ENCODE data around the gene CLIP1. TPM values are rescaled to one million over a fixed set of nuclear protein-coding genes. Genes with fewer than 3 reads are reported as not detected.
A peak's percentile ranks its signal among the peaks of the same experiment; 100 is the strongest.

The CLIP1 gene
- total RNA-seq, 1 donor: 103 TPM

GRCh38 chr12:122311696-122312095 is 110.8 kb downstream of the CLIP1 start:
- H3K27me3 ChIP-seq (ENCODE audit: insufficient read depth, low read length): no peaks in the 10 kb centered on the region
- H4K20me1 ChIP-seq (ENCODE audit: insufficient read depth, low read length): peaks cover 7% of the 10 kb centered on the region
- peaks cover 18% of the 10 kb centered on the region for H3K4me1 ChIP-seq (ENCODE audit: insufficient read depth, low read length)
- no peak overlapping the region for H2AFZ ChIP-seq (ENCODE audit: low read length)
- H3K4me3 ChIP-seq (ENCODE audit: insufficient read depth, low read length): no peak overlapping the region
- TF ChIP-seq, protein P1, sequence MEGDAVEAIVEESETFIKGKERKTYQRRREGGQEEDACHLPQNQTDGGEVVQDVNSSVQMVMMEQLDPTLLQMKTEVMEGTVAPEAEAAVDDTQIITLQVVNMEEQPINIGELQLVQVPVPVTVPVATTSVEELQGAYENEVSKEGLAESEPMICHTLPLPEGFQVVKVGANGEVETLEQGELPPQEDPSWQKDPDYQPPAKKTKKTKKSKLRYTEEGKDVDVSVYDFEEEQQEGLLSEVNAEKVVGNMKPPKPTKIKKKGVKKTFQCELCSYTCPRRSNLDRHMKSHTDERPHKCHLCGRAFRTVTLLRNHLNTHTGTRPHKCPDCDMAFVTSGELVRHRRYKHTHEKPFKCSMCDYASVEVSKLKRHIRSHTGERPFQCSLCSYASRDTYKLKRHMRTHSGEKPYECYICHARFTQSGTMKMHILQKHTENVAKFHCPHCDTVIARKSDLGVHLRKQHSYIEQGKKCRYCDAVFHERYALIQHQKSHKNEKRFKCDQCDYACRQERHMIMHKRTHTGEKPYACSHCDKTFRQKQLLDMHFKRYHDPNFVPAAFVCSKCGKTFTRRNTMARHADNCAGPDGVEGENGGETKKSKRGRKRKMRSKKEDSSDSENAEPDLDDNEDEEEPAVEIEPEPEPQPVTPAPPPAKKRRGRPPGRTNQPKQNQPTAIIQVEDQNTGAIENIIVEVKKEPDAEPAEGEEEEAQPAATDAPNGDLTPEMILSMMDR (IDR thresholded peaks at IDR 0.05; ENCODE audit: extremely low read depth, low read depth, low read length): no peak
- no peak overlapping the region for H3K4me2 ChIP-seq (ENCODE audit: insufficient read depth, low read length)
- no peaks in the 10 kb centered on the region for H3K9me3 ChIP-seq (ENCODE audit: low read depth, low read length)
- H3K27ac ChIP-seq (ENCODE audit: low read depth, low read length): no peak overlapping the region
- DNase-seq (ENCODE audit: insufficient read length, low spot score, missing footprints): no peak
- H3K79me2 ChIP-seq (ENCODE audit: insufficient read depth, low read length): no peaks in the 10 kb centered on the region
- H3K36me3 ChIP-seq (ENCODE audit: insufficient read depth, low read length): peaks cover 35% of the 10 kb centered on the region

GRCh38 chr12:122310626-122311333 is 111.7 kb downstream of the CLIP1 start:
- H3K4me3 ChIP-seq (ENCODE audit: insufficient read depth, low read length): no peak overlapping the region
- H3K4me1 ChIP-seq (ENCODE audit: insufficient read depth, low read length): peaks cover 18% of the 10 kb centered on the region
- H2AFZ ChIP-seq (ENCODE audit: low read length): no peak overlapping the region
- H3K79me2 ChIP-seq (ENCODE audit: insufficient read depth, low read length): no peaks in the 10 kb centered on the region
- H3K27me3 ChIP-seq (ENCODE audit: insufficient read depth, low read length): no peaks in the 10 kb centered on the region
- H3K27ac ChIP-seq (ENCODE audit: low read depth, low read length): no peak overlapping the region
- peaks cover 36% of the 10 kb centered on the region for H3K36me3 ChIP-seq (ENCODE audit: insufficient read depth, low read length)
- H3K9me3 ChIP-seq (ENCODE audit: low read depth, low read length): no peaks in the 10 kb centered on the region
- peaks cover 7% of the 10 kb centered on the region for H4K20me1 ChIP-seq (ENCODE audit: insufficient read depth, low read length)
- DNase-seq (ENCODE audit: insufficient read length, low spot score, missing footprints): no peak
- no peak overlapping the region for H3K4me2 ChIP-seq (ENCODE audit: insufficient read depth, low read length)
- TF ChIP-seq, protein P1 (IDR thresholded peaks at IDR 0.05; ENCODE audit: extremely low read depth, low read depth, low read length): no peak

GRCh38 chr12:122309564-122310121 is 112.8 kb downstream of the CLIP1 start:
- H3K27me3 ChIP-seq (ENCODE audit: insufficient read depth, low read length): no peaks in the 10 kb centered on the region
- DNase-seq (ENCODE audit: insufficient read length, low spot score, missing footprints): no peak
- H2AFZ ChIP-seq (ENCODE audit: low read length): no peak overlapping the region
- no peak overlapping the region for H3K4me3 ChIP-seq (ENCODE audit: insufficient read depth, low read length)
- H3K4me2 ChIP-seq (ENCODE audit: insufficient read depth, low read length): no peak overlapping the region
- peaks cover 7% of the 10 kb centered on the region for H4K20me1 ChIP-seq (ENCODE audit: insufficient read depth, low read length)
- no peak overlapping the region for H3K27ac ChIP-seq (ENCODE audit: low read depth, low read length)
- peaks cover 18% of the 10 kb centered on the region for H3K4me1 ChIP-seq (ENCODE audit: insufficient read depth, low read length)
- peaks cover 31% of the 10 kb centered on the region for H3K36me3 ChIP-seq (ENCODE audit: insufficient read depth, low read length)
- TF ChIP-seq, protein P1 (IDR thresholded peaks at IDR 0.05; ENCODE audit: extremely low read depth, low read depth, low read length): no peak
- no peaks in the 10 kb centered on the region for H3K9me3 ChIP-seq (ENCODE audit: low read depth, low read length)
- H3K79me2 ChIP-seq (ENCODE audit: insufficient read depth, low read length): no peaks in the 10 kb centered on the region

DNA sequence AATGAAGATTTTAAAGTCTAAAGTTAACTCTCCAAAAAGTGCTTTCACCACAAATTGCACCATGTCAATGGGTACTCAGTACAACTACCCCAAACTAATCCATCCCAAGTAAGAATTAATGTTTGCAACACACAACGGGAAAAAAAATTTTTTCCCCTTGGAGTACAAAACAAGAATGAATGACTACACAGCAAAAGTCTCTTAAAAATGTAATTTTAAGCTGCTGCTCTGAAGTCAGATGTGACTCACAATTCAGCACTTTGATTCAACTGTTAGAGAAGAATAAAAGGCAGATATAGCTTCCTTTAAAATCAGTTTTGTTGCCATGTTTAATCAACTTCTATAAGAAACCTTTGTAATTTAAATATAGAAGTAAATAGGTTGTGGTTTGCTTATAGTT is 113.7 kb downstream of the CLIP1 start:
- peak; percentile 36 for DNase-seq (ENCODE audit: insufficient read length, low spot score, missing footprints)
- no peaks in the 10 kb centered on the region for H3K79me2 ChIP-seq (ENCODE audit: insufficient read depth, low read length)
- no peak overlapping the region for H3K4me3 ChIP-seq (ENCODE audit: insufficient read depth, low read length)
- H3K36me3 ChIP-seq (ENCODE audit: insufficient read depth, low read length): peaks cover 32% of the 10 kb centered on the region
- H3K9me3 ChIP-seq (ENCODE audit: low read depth, low read length): no peaks in the 10 kb centered on the region
- H4K20me1 ChIP-seq (ENCODE audit: insufficient read depth, low read length): peaks cover 7% of the 10 kb centered on the region
- TF ChIP-seq, protein P1 (IDR thresholded peaks at IDR 0.05; ENCODE audit: extremely low read depth, low read depth, low read length): no peak
- peak overlapping the region; percentile 23 for H3K27ac ChIP-seq (ENCODE audit: low read depth, low read length)
- no peak overlapping the region for H2AFZ ChIP-seq (ENCODE audit: low read length)
- H3K27me3 ChIP-seq (ENCODE audit: insufficient read depth, low read length): no peaks in the 10 kb centered on the region
- H3K4me2 ChIP-seq (ENCODE audit: insufficient read depth, low read length): no peak overlapping the region
- peaks cover 18% of the 10 kb centered on the region for H3K4me1 ChIP-seq (ENCODE audit: insufficient read depth, low read length)

Data from osteoblast (primary cell).